Subcutaneous adipose tissue (tissue), 4 donors: ENCODE data around the gene MAN1A1. TPM values are rescaled to one million over a fixed set of nuclear protein-coding genes. Genes with fewer than 3 reads are reported as not detected.

Experiments used
- total RNA-seq, 4 donors: library from RNA; depleted of rRNA; stranded (reverse); fragments of >200 nt; gene quantifications; one replicate each; pipeline ENCODE4 v1.1.0, GENCODE V29; 2016
- TF ChIP-seq, protein P1 (sequence below): fragments of 450-650 bp; IDR thresholded peaks from one replicate; pipeline ENCODE4 v1.5.1; 2016; ENCODE audit warnings: low read depth, mild to moderate bottlenecking, control low read depth, antibody characterized with exemption, moderate library complexity

Gene MAN1A1
- total RNA-seq, 4 donors from 2014 or later: 268 to 470 (median 387) TPM

DNA sequence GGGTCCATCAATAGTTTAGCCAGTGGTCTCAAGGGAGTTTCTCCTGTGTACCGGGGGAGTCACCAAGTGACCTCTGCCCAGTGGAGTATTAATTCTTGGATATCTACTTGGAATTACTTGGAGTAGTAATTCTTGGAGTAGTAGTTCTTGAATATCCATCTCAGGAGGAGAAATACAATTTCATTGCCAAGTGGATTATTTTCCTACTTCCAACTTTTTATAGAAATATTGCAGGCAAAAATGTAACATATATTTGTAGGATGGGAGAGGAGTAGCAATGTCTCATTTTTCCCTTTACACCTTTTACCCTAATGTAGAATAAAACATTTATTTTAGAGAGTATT, 179.5 kb downstream of the MAN1A1 start:
- TF ChIP-seq, protein P1, sequence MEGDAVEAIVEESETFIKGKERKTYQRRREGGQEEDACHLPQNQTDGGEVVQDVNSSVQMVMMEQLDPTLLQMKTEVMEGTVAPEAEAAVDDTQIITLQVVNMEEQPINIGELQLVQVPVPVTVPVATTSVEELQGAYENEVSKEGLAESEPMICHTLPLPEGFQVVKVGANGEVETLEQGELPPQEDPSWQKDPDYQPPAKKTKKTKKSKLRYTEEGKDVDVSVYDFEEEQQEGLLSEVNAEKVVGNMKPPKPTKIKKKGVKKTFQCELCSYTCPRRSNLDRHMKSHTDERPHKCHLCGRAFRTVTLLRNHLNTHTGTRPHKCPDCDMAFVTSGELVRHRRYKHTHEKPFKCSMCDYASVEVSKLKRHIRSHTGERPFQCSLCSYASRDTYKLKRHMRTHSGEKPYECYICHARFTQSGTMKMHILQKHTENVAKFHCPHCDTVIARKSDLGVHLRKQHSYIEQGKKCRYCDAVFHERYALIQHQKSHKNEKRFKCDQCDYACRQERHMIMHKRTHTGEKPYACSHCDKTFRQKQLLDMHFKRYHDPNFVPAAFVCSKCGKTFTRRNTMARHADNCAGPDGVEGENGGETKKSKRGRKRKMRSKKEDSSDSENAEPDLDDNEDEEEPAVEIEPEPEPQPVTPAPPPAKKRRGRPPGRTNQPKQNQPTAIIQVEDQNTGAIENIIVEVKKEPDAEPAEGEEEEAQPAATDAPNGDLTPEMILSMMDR: no peak

DNA sequence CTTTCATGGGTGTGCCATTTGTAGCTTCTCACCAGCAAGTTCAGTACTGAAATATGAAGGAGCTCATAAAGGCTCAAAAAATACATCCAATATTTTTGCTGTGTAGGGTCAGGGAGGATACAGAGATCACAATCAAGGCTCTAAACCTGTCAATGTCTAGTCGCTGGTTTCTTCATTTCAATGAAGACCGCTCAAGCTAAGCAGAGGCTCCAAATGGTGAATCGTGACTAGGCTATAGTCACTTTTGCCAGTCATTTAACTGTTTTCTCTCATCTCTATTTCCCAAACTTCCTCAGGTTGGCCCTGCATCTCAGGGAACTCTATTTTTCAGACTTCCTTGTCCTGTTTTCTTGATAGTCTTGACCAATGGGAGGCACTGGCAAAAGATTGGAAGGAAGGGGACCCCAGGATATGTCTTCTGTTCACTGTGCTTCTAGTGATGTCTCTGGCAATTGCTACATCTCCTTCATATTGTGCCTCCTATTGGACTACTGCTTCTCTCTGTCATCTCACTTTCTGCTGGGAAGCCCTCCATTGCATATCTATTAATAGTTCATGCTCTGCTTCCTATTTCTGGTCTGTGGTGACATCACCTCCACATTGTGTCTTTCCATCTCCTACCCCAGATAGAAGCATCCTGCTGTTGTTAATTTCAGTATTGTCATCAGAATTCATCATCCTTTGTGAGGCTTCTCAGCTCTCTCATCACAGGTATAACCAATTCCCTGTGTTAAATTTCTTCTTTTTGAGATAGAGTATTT, 183.4 kb downstream of the MAN1A1 start:
- TF ChIP-seq, protein P1: no peak

DNA sequence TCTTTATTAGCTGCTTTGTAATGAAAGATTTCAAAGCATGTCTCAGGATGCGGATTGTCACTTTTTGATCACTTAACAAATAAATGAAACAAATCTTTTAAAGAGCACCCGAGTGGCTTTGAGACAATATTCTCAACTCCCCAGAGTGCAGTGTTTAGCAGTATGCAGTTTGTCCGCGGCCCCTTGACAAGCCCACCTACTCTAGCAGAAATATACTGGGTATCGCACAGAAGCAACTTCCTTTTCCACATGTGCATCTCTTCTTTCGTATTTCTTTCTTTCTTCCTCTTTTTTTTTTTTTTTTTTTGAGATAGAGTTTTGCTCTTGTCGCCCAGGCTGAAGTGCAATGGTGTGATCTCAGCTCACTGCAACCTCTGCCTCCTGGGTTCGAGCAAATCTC, 186.6 kb downstream of the MAN1A1 start:
- TF ChIP-seq, protein P1: no peak

DNA sequence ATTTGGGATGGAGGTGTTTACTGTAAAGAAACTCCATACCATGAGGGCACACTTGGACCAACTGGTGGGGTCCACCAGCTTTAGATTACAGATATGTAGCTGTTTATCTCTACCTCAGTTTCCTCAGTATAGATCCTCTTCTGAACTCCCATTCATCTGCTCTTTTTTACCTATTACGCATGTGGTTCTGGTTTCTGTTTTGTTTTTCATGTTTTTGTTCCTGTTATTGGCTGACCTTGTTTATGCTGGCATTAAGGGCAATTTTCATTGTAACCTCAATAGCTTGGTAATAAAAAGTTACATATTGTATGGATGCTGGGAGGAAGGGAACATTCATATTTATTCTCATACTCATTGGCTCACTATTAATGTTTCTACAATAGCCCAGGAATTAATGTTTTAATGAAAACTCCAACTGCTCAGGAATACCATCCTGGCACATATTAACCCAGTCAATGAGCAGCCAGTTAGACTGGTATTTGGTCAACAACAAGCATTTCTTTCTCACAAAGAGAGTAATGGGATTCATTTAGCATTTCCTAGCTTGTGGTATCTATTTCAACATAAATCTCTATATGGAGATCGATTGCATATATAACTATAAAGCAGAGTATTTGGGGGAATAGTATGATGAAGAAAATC, 187.3 kb downstream of the MAN1A1 start:
- TF ChIP-seq, protein P1: no peak

DNA sequence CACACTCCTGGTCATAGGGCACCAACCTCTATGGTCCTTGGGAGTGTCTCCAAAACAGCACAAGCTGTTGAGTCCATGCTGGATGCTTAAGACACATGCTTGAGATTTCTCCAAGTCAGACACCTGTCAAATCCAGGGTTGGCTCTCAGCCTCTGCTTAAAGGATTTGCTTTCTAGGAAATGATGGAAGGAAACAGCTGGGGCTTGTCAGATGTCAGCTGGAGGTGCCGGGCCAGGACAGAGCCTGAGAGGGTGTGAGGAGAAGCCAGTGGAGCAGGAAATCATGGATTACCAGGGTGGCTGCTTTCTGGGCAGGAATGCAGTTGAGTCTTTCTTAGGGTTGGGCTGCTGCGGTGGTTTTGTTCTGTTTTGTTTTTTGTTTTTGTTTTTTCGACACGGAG, 188.1 kb downstream of the MAN1A1 start:
- TF ChIP-seq, protein P1: no peak

DNA sequence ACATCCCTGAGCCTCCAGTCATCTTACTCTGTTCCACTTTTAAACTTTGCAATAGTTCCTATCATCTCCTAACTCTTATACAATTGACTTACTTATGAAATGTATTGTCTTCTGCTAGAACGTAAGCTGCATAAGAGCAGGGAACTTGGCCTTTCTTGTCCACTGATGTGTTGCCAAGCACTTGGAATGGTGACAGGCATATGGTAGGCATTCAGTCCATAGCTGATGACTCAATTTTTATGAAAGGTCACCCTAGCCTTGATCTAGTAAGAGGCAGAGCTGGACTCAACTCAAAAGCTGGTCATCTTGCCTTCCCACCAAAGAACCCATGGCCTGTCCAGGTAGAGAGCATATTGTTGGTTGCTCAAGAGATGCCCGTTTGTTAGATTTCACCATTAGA, 188.7 kb downstream of the MAN1A1 start:
- TF ChIP-seq, protein P1: no peak

DNA sequence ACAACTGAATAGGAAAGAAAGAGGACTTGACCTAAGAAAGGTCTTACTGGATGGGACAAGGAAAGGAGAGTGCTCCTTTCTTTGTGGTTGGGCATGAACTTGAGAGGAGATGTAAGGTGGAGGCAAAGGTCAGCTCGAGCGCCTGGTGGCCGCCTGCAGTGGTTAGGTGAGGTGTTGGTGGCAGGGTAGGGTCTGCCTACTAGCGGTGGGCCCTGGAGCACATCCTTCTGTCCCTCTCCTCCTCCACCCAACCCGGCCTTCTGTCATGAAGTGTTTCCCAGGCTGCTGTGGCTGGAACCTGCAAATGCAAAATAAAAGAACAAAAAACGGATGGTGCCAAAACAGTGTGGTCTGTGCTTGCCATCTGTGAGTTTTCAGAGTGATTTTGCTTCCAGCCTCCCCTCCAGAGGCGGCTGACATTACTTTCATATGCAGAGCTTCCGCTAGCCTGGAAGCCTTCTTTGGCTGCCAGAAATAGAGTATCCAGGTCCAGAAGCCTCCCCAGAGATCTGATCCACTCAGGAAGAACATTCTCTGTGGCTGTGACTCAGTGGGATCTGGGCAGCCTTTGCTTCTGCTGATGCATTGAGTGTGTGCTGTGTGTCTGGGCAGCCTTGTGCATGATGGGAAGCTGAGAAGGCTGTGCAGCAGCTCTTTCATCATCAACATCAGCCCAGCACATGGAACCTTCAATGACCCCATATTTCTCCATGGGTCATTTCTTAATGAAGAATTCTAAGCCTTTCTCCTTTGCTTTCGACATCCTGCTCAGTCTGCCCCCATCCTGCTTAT, 191.3 kb downstream of the MAN1A1 start:
- TF ChIP-seq, protein P1: no peak
